GM19452 (cell line): ENCODE data around the gene NXN.
"Not testable (repeated sequence)": the region's sequence is repeated elsewhere in the genome, so short reads cannot be mapped to it uniquely, and the experiment has no call there.

Source experiments
- ATAC-seq: cut with Tn5 transposase; IDR thresholded peaks from one replicate; pipeline ENCODE4 v1.9.1; 2021; ENCODE audit not compliant: unreplicated experiment

The NXN gene

DNA sequence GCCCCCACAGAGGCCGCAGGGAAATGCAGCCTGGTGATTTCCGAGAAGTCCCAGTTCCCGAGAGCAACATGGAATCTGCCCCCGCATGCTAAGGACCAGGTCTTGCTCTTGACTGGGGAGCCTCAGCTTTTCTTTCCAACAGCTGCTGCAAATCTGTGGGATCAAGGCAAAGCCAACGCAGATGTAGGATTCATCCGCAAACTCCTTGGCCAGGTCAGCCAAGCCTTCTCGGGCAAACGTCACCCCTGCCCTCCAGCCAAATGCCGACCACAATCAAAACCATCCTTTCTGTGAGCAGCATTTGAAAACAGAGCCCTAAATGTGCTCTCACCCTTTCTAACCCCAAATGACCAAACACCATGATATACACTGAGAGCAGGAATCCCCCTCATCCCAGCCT, 143.4 kb downstream of the NXN start:
- ATAC-seq, result no peak

DNA sequence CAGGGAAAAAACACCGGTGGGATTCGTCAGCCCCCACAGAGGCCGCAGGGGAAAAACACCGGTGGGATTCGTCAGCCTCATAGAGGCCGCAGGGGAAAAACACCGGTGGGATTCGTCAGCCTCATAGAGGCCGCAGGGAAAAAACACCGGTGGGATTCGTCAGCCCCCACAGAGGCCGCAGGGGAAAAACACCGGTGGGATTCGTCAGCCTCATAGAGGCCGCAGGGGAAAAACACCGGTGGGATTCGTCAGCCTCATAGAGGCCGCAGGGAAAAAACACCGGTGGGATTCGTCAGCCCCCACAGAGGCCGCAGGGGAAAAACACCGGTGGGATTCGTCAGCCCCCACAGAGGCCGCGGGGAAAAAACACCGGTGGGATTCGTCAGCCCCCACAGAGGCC, 143.9 kb downstream of the NXN start:
- not testable (repeated sequence) for ATAC-seq

DNA sequence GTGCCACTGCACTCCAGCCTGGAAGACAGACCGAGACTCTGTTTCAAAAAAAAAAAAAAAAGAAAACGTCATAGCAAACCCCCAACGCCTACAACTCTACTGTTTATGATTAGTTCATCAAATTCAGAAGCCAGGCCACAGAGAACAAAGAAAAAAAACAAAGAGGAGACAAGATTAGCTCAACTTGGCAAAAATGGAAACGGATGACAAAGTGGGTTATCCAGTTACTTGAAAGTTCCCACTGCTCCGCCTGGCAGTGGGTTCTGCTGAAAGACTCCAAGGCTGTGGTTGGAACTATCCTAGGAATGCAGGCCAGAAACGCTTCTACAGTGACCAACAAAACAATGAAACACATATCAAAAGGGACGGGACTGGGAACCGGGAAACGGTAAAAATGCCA, 144.3 kb downstream of the NXN start:
- ATAC-seq, result no peak

GRCh38 chr17:834136-834535, 145.4 kb downstream of the NXN start:
- no peak for ATAC-seq

DNA sequence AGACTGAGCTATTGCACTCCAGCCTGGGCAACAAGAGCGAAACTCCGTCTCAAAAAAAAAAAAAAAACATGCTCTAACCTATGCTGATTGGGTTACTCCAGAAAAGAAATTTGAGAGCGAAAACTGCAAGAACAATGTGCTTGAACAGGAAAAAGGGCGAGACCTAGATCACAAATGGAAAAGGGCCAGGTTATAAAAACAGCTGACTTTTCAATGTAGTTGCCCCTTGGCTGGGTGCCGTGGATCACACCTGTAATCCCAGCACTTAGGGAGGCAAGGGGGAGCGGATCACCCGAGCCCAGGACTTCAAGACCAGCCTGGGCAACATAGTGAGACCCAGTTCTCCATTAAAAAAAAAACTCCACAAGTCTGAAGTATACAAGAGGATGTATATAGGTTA, 148.6 kb downstream of the NXN start:
- ATAC-seq, result no peak

- no peak for ATAC-seq
These were observed 149.2 kb downstream of the NXN start for GRCh38 chr17:830381-830780.

- ATAC-seq, result not testable (repeated sequence)
These were observed 150.0 kb downstream of the NXN start for GRCh38 chr17:829614-830013.

DNA sequence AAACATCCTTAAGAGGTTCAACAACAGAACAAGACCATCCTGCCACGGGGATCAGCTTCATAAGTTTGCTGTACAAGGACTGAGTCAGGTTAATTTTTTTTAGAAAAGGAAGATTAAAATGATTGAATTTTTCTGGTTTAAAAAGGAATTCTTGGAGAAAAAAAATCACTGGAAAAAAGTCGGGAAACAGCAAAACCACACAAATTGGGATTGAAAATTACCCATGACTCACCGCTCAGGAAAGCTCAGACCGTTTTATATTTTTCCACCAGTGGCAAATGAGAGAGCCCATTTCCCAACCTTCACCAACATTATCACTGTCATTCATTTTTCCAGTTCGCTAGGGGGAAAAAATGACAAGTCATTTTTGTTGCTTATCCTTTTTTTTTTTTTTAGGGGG, 150.8 kb downstream of the NXN start:
- ATAC-seq, result no peak

GRCh38 chr17:826778-827177, 152.8 kb downstream of the NXN start:
- no peak for ATAC-seq

GRCh38 chr17:825216-825615, 154.4 kb downstream of the NXN start:
- no peak for ATAC-seq

DNA sequence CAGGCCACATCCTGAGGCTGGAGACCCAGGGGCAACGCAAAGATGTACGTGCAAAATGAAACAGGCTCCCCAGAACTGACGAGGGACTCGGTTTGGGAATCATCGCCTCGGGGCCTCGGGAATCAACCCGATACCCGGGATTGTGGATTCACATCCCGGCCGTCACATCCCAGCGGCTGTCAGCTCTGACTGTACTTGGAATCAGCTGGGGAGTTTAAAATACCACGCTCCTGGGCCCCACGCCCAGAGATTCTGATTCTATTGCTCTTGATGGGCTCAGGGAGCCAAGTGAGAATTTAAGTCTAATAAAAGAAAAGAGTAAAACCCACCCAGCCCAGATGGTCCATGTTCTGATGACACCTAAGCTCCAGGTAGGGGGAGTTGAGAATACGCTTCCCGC, 155.2 kb downstream of the NXN start:
- no peak for ATAC-seq

GRCh38 chr17:823501-823902, 156.1 kb downstream of the NXN start:
- no peak for ATAC-seq

DNA sequence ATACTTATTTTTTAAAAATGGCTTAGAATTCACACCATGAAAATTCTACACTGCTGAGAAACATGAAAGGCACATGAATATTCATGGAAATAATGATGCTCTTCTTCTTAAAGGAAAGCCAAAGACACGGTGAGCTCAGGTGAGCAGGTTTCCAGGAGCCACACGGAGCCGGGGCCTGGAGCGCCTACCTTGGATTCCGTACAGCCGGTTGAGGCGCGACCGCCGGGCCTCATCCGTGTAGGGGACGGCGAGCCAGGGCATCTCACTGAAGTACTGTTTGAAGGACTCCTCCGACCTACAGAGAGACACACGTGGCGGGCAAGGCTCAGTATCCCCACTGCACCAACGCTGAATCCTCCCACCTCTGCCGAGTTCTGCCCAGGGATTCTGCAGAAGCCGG, 160.3 kb downstream of the NXN start:
- ATAC-seq, result no peak

DNA sequence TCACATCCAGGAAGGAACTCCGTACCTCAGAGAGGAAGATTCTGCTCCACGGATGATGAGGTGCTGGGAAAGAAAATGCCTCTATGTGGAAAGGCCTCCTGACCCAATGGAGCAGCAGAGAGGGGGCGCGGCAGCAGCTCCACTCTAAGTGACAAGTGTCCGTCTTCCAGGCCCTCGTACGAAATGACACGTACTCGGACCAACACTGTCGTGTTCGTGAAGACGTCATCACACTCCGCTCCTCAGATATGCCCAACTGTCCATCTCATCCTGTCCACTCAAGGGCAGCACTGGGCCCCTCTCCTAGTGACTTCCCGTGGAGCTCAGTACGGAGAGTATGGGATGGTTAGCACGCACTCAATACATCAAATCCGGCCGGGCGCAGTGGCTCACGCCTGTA, 165.2 kb downstream of the NXN start:
- ATAC-seq, result no peak

GRCh38 chr17:812638-813204, 166.9 kb downstream of the NXN start:
- ATAC-seq, result no peak

GRCh38 chr17:811051-811784, 168.4 kb downstream of the NXN start:
- ATAC-seq, result no peak

- no peak for ATAC-seq
These were observed 171.9 kb downstream of the NXN start for GRCh38 chr17:807523-808294.

GRCh38 chr17:806781-807522, 172.6 kb downstream of the NXN start:
- no peak for ATAC-seq

- no peak for ATAC-seq
These were observed 173.2 kb downstream of the NXN start for GRCh38 chr17:806346-806745.

GRCh38 chr17:805886-806285, 173.7 kb downstream of the NXN start:
- not testable (repeated sequence) for ATAC-seq
